Neural cell (in vitro differentiated cells): ENCODE results near the gene TRIP6.

Experiments
- EP300 ChIP-seq: fragments of 450-650 bp; conservative IDR thresholded peaks from 2 replicates; pipeline ENCODE4 v1.6.1; 2014; ENCODE audit warnings: antibody characterized with exemption, mild to moderate bottlenecking, moderate library complexity; ENCODE audit not compliant: poor library complexity, severe bottlenecking
- EZH2 ChIP-seq: fragments of 200-600, 300-800 bp; shearing (Covaris generic), sonication (generic); IDR thresholded peaks from 2 replicates; pipeline ENCODE4 v1.6.1; 2014; ENCODE audit warnings: antibody characterized with exemption, low read length, borderline replicate concordance, mild to moderate bottlenecking; ENCODE audit not compliant: insufficient read depth, poor library complexity, severe bottlenecking
- POLR2AphosphoS5 ChIP-seq: IDR thresholded peaks from 2 replicates; pipeline ENCODE4 v1.6.1; 2012
- SMC3 ChIP-seq: fragments of 450-650 bp; conservative IDR thresholded peaks from 2 replicates; pipeline ENCODE4 v1.6.1; 2014; ENCODE audit warnings: antibody characterized with exemption, mild to moderate bottlenecking, moderate library complexity; ENCODE audit not compliant: poor library complexity
- TF ChIP-seq, protein P1 (sequence below): fragments of 450-650 bp; IDR thresholded peaks from 2 replicates; pipeline ENCODE4 v1.5.1; 2014; ENCODE audit warnings: antibody characterized with exemption, mild to moderate bottlenecking, moderate library complexity; ENCODE audit not compliant: poor library complexity, severe bottlenecking
- TF ChIP-seq, protein P2 (sequence below): IDR thresholded peaks from 2 replicates; pipeline ENCODE4 v1.6.1; 2012; ENCODE audit warnings: borderline replicate concordance

DNA sequence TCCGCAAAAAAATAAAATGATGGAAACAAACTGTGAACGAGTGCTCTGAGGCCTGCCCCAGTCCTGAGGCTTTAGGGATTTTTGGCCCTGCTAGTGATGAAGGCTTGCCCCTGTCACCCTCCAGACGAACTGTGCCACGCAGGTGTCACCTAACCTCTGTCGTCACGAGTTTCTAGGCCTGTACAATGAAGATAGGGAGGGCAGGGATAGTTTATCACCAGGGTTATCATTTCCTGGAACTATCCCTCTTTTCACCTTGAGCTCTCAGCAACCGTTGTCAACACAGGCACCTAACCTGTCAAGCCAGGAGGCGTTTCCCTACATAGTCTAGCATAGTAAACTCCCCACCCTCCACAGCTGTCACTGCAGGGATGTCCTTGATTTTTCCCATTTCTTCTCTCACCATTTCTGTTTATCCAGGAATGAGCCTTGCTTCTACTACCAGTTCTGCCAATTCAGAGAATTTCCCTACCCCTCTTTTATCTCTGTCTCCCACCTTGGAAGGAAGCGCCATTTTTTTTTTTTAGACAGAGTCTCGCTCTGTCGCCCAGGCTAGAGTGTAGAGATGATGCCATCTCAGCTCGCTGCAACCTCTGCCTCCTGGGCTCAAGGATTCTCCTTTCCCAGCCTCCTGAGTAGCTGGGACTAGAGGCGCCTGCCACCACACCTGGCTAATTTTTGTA, 30.7 kb downstream of the TRIP6 start:
- TF ChIP-seq, protein P1, sequence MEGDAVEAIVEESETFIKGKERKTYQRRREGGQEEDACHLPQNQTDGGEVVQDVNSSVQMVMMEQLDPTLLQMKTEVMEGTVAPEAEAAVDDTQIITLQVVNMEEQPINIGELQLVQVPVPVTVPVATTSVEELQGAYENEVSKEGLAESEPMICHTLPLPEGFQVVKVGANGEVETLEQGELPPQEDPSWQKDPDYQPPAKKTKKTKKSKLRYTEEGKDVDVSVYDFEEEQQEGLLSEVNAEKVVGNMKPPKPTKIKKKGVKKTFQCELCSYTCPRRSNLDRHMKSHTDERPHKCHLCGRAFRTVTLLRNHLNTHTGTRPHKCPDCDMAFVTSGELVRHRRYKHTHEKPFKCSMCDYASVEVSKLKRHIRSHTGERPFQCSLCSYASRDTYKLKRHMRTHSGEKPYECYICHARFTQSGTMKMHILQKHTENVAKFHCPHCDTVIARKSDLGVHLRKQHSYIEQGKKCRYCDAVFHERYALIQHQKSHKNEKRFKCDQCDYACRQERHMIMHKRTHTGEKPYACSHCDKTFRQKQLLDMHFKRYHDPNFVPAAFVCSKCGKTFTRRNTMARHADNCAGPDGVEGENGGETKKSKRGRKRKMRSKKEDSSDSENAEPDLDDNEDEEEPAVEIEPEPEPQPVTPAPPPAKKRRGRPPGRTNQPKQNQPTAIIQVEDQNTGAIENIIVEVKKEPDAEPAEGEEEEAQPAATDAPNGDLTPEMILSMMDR = no peak
- TF ChIP-seq, protein P2, sequence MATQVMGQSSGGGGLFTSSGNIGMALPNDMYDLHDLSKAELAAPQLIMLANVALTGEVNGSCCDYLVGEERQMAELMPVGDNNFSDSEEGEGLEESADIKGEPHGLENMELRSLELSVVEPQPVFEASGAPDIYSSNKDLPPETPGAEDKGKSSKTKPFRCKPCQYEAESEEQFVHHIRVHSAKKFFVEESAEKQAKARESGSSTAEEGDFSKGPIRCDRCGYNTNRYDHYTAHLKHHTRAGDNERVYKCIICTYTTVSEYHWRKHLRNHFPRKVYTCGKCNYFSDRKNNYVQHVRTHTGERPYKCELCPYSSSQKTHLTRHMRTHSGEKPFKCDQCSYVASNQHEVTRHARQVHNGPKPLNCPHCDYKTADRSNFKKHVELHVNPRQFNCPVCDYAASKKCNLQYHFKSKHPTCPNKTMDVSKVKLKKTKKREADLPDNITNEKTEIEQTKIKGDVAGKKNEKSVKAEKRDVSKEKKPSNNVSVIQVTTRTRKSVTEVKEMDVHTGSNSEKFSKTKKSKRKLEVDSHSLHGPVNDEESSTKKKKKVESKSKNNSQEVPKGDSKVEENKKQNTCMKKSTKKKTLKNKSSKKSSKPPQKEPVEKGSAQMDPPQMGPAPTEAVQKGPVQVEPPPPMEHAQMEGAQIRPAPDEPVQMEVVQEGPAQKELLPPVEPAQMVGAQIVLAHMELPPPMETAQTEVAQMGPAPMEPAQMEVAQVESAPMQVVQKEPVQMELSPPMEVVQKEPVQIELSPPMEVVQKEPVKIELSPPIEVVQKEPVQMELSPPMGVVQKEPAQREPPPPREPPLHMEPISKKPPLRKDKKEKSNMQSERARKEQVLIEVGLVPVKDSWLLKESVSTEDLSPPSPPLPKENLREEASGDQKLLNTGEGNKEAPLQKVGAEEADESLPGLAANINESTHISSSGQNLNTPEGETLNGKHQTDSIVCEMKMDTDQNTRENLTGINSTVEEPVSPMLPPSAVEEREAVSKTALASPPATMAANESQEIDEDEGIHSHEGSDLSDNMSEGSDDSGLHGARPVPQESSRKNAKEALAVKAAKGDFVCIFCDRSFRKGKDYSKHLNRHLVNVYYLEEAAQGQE = no peak
- TF ChIP-seq EZH2 (no peak), SMC3 (no peak), EP300 (no peak), POLR2AphosphoS5 (no peak)
